WTC11 (cell line): ENCODE data around the gene XKR8. TPM values are rescaled to one million over a fixed set of nuclear protein-coding genes. Genes with fewer than 3 reads are reported as not detected.

Source experiments
- ATAC-seq: fragments of 200-7000 bp; cut with Tn5 transposase; 2 replicates; pipeline ENCODE4 v1.10.0; 2021; ENCODE audit warnings: mild to moderate bottlenecking, moderate library complexity
- CTCF ChIA-PET: fragments of 300-600 bp; sonication (Branson Sonifier 250); formaldehyde crosslinking; loops from one replicate; lab custom pipeline; 2021; ENCODE audit warnings: antibody characterized with exemption; lab: Charles Lee
- POLR2A ChIA-PET: fragments of 350-600 bp; sonication (Branson Sonifier 250); formaldehyde crosslinking; loops from one replicate; lab custom pipeline; 2021; ENCODE audit warnings: antibody characterized with exemption; lab: Charles Lee
- DNase-seq: peaks from one replicate; pipeline ENCODE4 v3.0.0; 2021; ENCODE audit warnings: low spot score
- H3K27ac Mint-ChIP-seq: 2 replicates; pipeline ENCODE4 v1.8.0; 2021; ENCODE audit warnings: mixed read lengths
- H3K27me3 Mint-ChIP-seq: 2 replicates; pipeline ENCODE4 v1.8.0; 2021; ENCODE audit warnings: low read depth, mild to moderate bottlenecking, moderate library complexity, mixed read lengths
- H3K36me3 Mint-ChIP-seq: 2 replicates; pipeline ENCODE4 v1.8.0; 2021; ENCODE audit warnings: mixed read lengths
- H3K4me1 Mint-ChIP-seq: 2 replicates; pipeline ENCODE4 v1.8.0; 2022; ENCODE audit warnings: mixed read lengths
- H3K4me3 Mint-ChIP-seq: 2 replicates; pipeline ENCODE4 v1.8.0; 2021; ENCODE audit warnings: mild to moderate bottlenecking, moderate library complexity, mixed read lengths
- H3K9me3 Mint-ChIP-seq: 2 replicates; pipeline ENCODE4 v1.8.0; 2021; ENCODE audit warnings: mixed read lengths
- AR ChIP-seq: fragments of 250-450 bp; sonication (Bioruptor Pico); IDR thresholded peaks from 2 replicates; pipeline ENCODE4 v1.9.0; 2021; ENCODE audit warnings: mild to moderate bottlenecking
- ATF1 ChIP-seq: sonication (generic); formaldehyde crosslinking; IDR thresholded peaks from 2 replicates; pipeline ENCODE4 v1.8.1; 2023; ENCODE audit warnings: mild to moderate bottlenecking, moderate library complexity, missing genetic modification reagents
- ATF2 ChIP-seq: sonication (generic); formaldehyde crosslinking; IDR thresholded peaks from 2 replicates; pipeline ENCODE4 v1.8.1; 2022; ENCODE audit warnings: low read depth, missing genetic modification reagents, borderline replicate concordance
- E2F5 ChIP-seq: sonication (generic); formaldehyde crosslinking; IDR thresholded peaks from 2 replicates; pipeline ENCODE4 v1.8.1; 2022; ENCODE audit warnings: mild to moderate bottlenecking, moderate library complexity, missing genetic modification reagents
- GTF2I ChIP-seq: fragments of 250-450 bp; sonication (Bioruptor Pico); conservative IDR thresholded peaks from 2 replicates; pipeline ENCODE4 v1.4.0; 2021; ENCODE audit warnings: mild to moderate bottlenecking
- HMGXB4 ChIP-seq: sonication (generic); formaldehyde crosslinking; IDR thresholded peaks from 2 replicates; pipeline ENCODE4 v1.8.1; 2023; ENCODE audit warnings: mild to moderate bottlenecking, moderate library complexity, missing genetic modification reagents
- IRF2 ChIP-seq: sonication (generic); formaldehyde crosslinking; IDR thresholded peaks from 2 replicates; pipeline ENCODE4 v1.8.0; 2022; ENCODE audit warnings: low read depth, missing genetic modification reagents, borderline replicate concordance
- KAT7 ChIP-seq: sonication (generic); formaldehyde crosslinking; IDR thresholded peaks from 2 replicates; pipeline ENCODE4 v1.8.1; 2023; ENCODE audit warnings: missing genetic modification reagents, mild to moderate bottlenecking, borderline replicate concordance
- MLX ChIP-seq: sonication (generic); formaldehyde crosslinking; IDR thresholded peaks from 2 replicates; pipeline ENCODE4 v1.8.1; 2023; ENCODE audit warnings: mild to moderate bottlenecking, missing genetic modification reagents, moderate library complexity
- PREB ChIP-seq: sonication (generic); formaldehyde crosslinking; IDR thresholded peaks from 2 replicates; pipeline ENCODE4 v1.8.1; 2022; ENCODE audit warnings: mild to moderate bottlenecking, missing genetic modification reagents, moderate library complexity, borderline replicate concordance
- TEAD4 ChIP-seq: sonication (generic); formaldehyde crosslinking; IDR thresholded peaks from 2 replicates; pipeline ENCODE4 v1.8.0; 2022; ENCODE audit warnings: mild to moderate bottlenecking, missing genetic modification reagents
- USF1 ChIP-seq: sonication (generic); formaldehyde crosslinking; IDR thresholded peaks from 2 replicates; pipeline ENCODE4 v1.8.0; 2022; ENCODE audit warnings: mild to moderate bottlenecking, missing genetic modification reagents
- ZBTB43 ChIP-seq: sonication (generic); formaldehyde crosslinking; IDR thresholded peaks from 2 replicates; pipeline ENCODE4 v1.8.1; 2023; ENCODE audit warnings: mild to moderate bottlenecking, missing genetic modification reagents
- ZNF219 ChIP-seq: sonication (generic); formaldehyde crosslinking; IDR thresholded peaks from 2 replicates; pipeline ENCODE4 v1.8.0; 2023; ENCODE audit warnings: missing genetic modification reagents, mild to moderate bottlenecking, borderline replicate concordance
- ZNF232 ChIP-seq: sonication (generic); formaldehyde crosslinking; IDR thresholded peaks from 2 replicates; pipeline ENCODE4 v1.8.0; 2022; ENCODE audit warnings: mild to moderate bottlenecking, missing genetic modification reagents
- ZNF416 ChIP-seq: fragments of 250-450 bp; sonication (Bioruptor Pico); IDR thresholded peaks from 2 replicates; pipeline ENCODE4 v1.9.0; 2021; ENCODE audit warnings: mild to moderate bottlenecking, inconsistent platforms
- ZNF532 ChIP-seq: fragments of 250-450 bp; sonication (Bioruptor Pico); IDR thresholded peaks from 2 replicates; pipeline ENCODE4 v1.9.0; 2021; ENCODE audit warnings: mild to moderate bottlenecking, borderline replicate concordance
- total RNA-seq: library from RNA; stranded (reverse); gene quantifications from 3 replicates; pipeline ENCODE4 v1.2.3, GENCODE V29; 2021

The XKR8 gene
- total RNA-seq, 1 experiment from 2014 or later = 15.5 TPM

- ATAC-seq (no peak), DNase-seq (no peak)
- H3K4me3 Mint-ChIP-seq = no peak overlapping the region
- peaks cover 3% of the 10 kb centered on the region; the same call in 1 of the 2 replicates for H3K36me3 Mint-ChIP-seq
- TF ChIP-seq ZNF219 (CRISPR knock-in tag) (no peak), ATF1 (CRISPR knock-in tag) (no peak), ATF2 (no peak)
- CTCF ChIA-PET = no interaction called here
- no peaks in the 10 kb centered on the region for H3K27me3 Mint-ChIP-seq
- H3K4me1 Mint-ChIP-seq = no peaks in the 10 kb centered on the region
- no peaks in the 10 kb centered on the region for H3K9me3 Mint-ChIP-seq
- POLR2A ChIA-PET = no interaction called here
- H3K27ac Mint-ChIP-seq = no peak overlapping the region
Observed at GRCh38 chr1:27970401-27970800, 10.6 kb downstream of the XKR8 start.

- TF ChIP-seq MLX (CRISPR knock-in tag) = no peak
- no peak for TF ChIP-seq ZNF416 (CRISPR knock-in tag)
- no peak for TF ChIP-seq KAT7
- no peak for TF ChIP-seq IRF2 (CRISPR knock-in tag)
- no peak for TF ChIP-seq HMGXB4 (CRISPR knock-in tag)
- TF ChIP-seq PREB (CRISPR knock-in tag) = no peak
- no peak for TF ChIP-seq E2F5 (CRISPR knock-in tag)
- TF ChIP-seq GTF2I = no peak
- TF ChIP-seq ZNF532 (CRISPR knock-in tag) = no peak
- TF ChIP-seq USF1 = no peak
- TF ChIP-seq TEAD4 (CRISPR knock-in tag) = no peak
- no peak for TF ChIP-seq ZNF232 (CRISPR knock-in tag)
- no peak for TF ChIP-seq AR
- no peak for TF ChIP-seq ATF1 (CRISPR knock-in tag)
- TF ChIP-seq ZBTB43 (CRISPR knock-in tag) = no peak
- DNase-seq = no peak
- ChIA-PET POLR2A (interaction anchor here (1.0 kb wide), 1 partner anchor 9 kb away, joined by 4 read pairs; no protein-coding TSS in a partner anchor), CTCF (interaction anchor here (0.5 to 1.1 kb wide), 3 partner anchors 26 to 115 kb away, joined by 3 to 5 read pairs (median 4); no protein-coding TSS in a partner anchor)
- no peaks in the 10 kb centered on the region for H3K4me1 Mint-ChIP-seq
- H3K9me3 Mint-ChIP-seq = no peaks in the 10 kb centered on the region
- ATAC-seq = no peak
- H3K36me3 Mint-ChIP-seq = peaks cover 3% of the 10 kb centered on the region; the same call in 1 of the 2 replicates
- no peak overlapping the region for H3K27ac Mint-ChIP-seq
- no peak overlapping the region for H3K4me3 Mint-ChIP-seq
- H3K27me3 Mint-ChIP-seq = no peaks in the 10 kb centered on the region
Observed at GRCh38 chr1:27971674-27972073, 11.9 kb downstream of the XKR8 start.
